ENCODE measurements around the gene TMEM98. TPM values are rescaled to one million over a fixed set of nuclear protein-coding genes. Genes with fewer than 3 reads are reported as not detected.

Gene TMEM98
- total and polyA plus RNA-seq, 2 of the 8 experiments (the other 6 are each of a cell fraction or from before 2014, with no cell fraction given), result 86.1 to 232 TPM

DNA sequence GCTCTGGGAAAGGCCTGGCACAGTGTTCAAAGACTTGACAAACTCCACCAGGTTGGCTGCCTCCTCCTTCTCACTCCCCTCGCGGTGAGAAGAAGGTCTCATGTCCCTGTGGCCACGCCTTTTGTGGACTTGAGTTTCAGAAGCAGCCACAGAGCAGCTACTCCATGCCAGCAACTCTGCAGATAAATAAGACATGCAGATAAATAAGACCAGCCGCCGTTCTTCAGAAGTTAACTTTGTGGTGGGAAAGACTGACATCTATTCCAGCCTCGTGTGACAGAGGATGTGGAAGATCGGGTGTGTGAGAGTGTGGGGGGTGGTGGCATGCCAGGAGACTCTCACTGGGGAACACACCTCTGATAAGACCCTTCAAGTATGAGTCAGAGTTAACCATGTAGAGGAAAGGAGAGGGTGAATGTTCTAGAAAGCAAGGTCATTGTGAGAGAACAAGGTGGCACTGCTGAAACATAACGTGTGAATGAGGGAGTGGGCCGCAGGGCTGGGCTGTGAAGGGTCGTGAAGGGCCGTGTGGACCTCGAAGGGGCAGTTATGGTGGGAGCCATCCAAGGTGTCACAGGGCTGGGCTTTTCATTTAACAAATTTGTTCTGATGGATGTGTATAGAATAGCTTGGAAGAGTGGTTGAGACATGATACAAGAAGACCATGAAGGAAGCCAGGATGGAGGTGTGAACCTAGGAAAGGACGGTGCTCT, 64.5 kb downstream of the TMEM98 start:
- WGBS, 2 experiments (ENCODE audit: extremely low coverage in 1 of 2, insufficient coverage in 1 of 2, insufficient read length in 1 of 2, insufficient replicate concordance in 2 of 2, low coverage in 1 of 2, low lambda C conversion rate in 2 of 2, missing lambda C conversion rate in 1 of 2), result 92% methylated on average over 13 of the region's 13 CpGs; no CpG with 5 or more reads in 1 of the 2 experiments
- no peak overlapping the region for H3K4ac ChIP-seq (replicated peaks; ENCODE audit: insufficient read length, low read depth, low read length)
- no peak overlapping the region for H3K23ac ChIP-seq (ENCODE audit: insufficient read length)
- H2BK120ac ChIP-seq (replicated peaks; ENCODE audit: low read depth, low read length), result no peak overlapping the region
- H4K8ac ChIP-seq (ENCODE audit: extremely low read depth, insufficient read depth, low read length), result no peak overlapping the region
- peaks cover 0 to 2% of the 10 kb centered on the region in 2 experiments for H4K20me1 ChIP-seq (replicated peaks in 1 of 2; ENCODE audit: control insufficient read depth in 1 of 2, insufficient read depth in 2 of 2, low read length in 2 of 2)
- H2BK20ac ChIP-seq (ENCODE audit: low read length), result no peak overlapping the region
- no peaks in the 10 kb centered on the region for H3K36me3 ChIP-seq (ENCODE audit: control insufficient read depth in 2 of 4, insufficient read depth in 4 of 4, low read length in 3 of 4)
- no peaks in the 10 kb centered on the region; the same call in 1 of the 2 replicates for H3K23me2 ChIP-seq (ENCODE audit: low read depth, low read length)
- H4K5ac ChIP-seq (ENCODE audit: insufficient read length, low read depth, low read length), result no peak overlapping the region
- no peak overlapping the region for H2BK5ac ChIP-seq (ENCODE audit: low read depth, low read length)
- no peak overlapping the region for H3K4me2 ChIP-seq (ENCODE audit: insufficient read depth in 1 of 2, low read depth in 2 of 2, low read length in 2 of 2)
- H3K9ac ChIP-seq (replicated peaks in 1 of 4; ENCODE audit: extremely low read depth in 1 of 4, low read depth in 3 of 4, low read length in 3 of 4), result no peak overlapping the region
- H3K18ac ChIP-seq (ENCODE audit: extremely low read depth, low read length), result no peak overlapping the region
- no peak overlapping the region for H4K91ac ChIP-seq (replicated peaks; ENCODE audit: insufficient read length, low read length)
- CTCF ChIA-PET (ENCODE audit: partially characterized antibody), result interaction anchor here (0.7 to 1.2 kb wide), 3 partner anchors 30 to 51 kb away, joined by 3 read pairs; no protein-coding TSS in a partner anchor
- no peak overlapping the region for H2AK5ac ChIP-seq (ENCODE audit: low read depth, low read length)
- H3K4me1 ChIP-seq (replicated peaks in 1 of 4; ENCODE audit: control insufficient read depth in 3 of 4, insufficient read depth in 4 of 4, low read length in 3 of 4), result no peaks in the 10 kb centered on the region
- no peaks in the 10 kb centered on the region for H3K79me2 ChIP-seq (ENCODE audit: control insufficient read depth in 1 of 2, insufficient read depth in 2 of 2, low read length in 2 of 2)
- H3K56ac ChIP-seq (replicated peaks; ENCODE audit: insufficient read length, low read depth, low read length), result no peak overlapping the region
- POLR2A ChIA-PET (ENCODE audit: partially characterized antibody), result no interaction called here
- H3K79me1 ChIP-seq (ENCODE audit: low read depth, low read length), result no peaks in the 10 kb centered on the region
- FAIRE-seq (no peak), DNase-seq (ENCODE audit: low read depth in 1 of 2, low spot score in 2 of 2) (no peak)
- H2BK15ac ChIP-seq (ENCODE audit: low read length), result no peak overlapping the region
- H2AFZ ChIP-seq (ENCODE audit: low read length), result no peak overlapping the region
- no peak overlapping the region for H3K4me3 ChIP-seq (ENCODE audit: extremely low read depth in 1 of 4, insufficient read depth in 2 of 4, low read depth in 3 of 4, low read length in 4 of 4)
- no peak overlapping the region for H2BK12ac ChIP-seq (ENCODE audit: low read depth, low read length)
- H3K9me3 ChIP-seq (ENCODE audit: insufficient read depth in 2 of 2, low read depth in 1 of 2, low read length in 1 of 2), result peaks cover 4 to 10% of the 10 kb centered on the region in 2 experiments; a peak in 2 of 4 replicates
- no peak overlapping the region for H3K27ac ChIP-seq (ENCODE audit: low read depth, low read length)
- no peak overlapping the region for H3K14ac ChIP-seq (ENCODE audit: insufficient read length)
- no peaks in the 10 kb centered on the region for H3K27me3 ChIP-seq (replicated peaks in 1 of 4; ENCODE audit: control insufficient read depth in 3 of 4, extremely low read depth in 1 of 4, insufficient read depth in 3 of 4, low read length in 3 of 4)
- TF ChIP-seq BRCA1 (IDR thresholded peaks at IDR 0.05; ENCODE audit: low read depth, low read length), result no peak
- TF ChIP-seq RXRA (IDR thresholded peaks at IDR 0.05; ENCODE audit: insufficient read depth, low read depth, low read length), result no peak
- no peak for TF ChIP-seq KDM5A (IDR thresholded peaks at IDR 0.05; ENCODE audit: low read length)
- no peak for TF ChIP-seq SRF (IDR thresholded peaks at IDR 0.05; ENCODE audit: low read depth, low read length)
- no peak for TF ChIP-seq TBP (IDR thresholded peaks at IDR 0.05; ENCODE audit: low read depth, low read length)
- no peak for TF ChIP-seq JUN (IDR thresholded peaks at IDR 0.05; ENCODE audit: low read depth, low read length)
- TF ChIP-seq CHD1 (IDR thresholded peaks at IDR 0.05; ENCODE audit: low read depth, low read length), result no peak
- TF ChIP-seq CHD2 (IDR thresholded peaks at IDR 0.05; ENCODE audit: low read length), result no peak
- TF ChIP-seq SUZ12 (IDR thresholded peaks at IDR 0.05; ENCODE audit: low read length), result no peak
- no peak for TF ChIP-seq EZH2 (IDR thresholded peaks at IDR 0.05; ENCODE audit: low read depth, low read length, severe bottlenecking)
- TF ChIP-seq RFX5 (IDR thresholded peaks at IDR 0.05; ENCODE audit: borderline replicate concordance, low read depth, low read length), result no peak
- TF ChIP-seq GABPA (IDR thresholded peaks at IDR 0.05; ENCODE audit: borderline replicate concordance, insufficient read depth, low read length), result no peak
- no peak for TF ChIP-seq RAD21 (IDR thresholded peaks at IDR 0.05 in 1 of 2, conservative IDR thresholded peaks at IDR 0.05 in 1 of 2; ENCODE audit: low read depth in 2 of 2, low read length in 2 of 2)
